GM23338 (cell line): ENCODE data around the gene HIVEP3. TPM values are rescaled to one million over a fixed set of nuclear protein-coding genes. Genes with fewer than 3 reads are reported as not detected.
"Not testable (repeated sequence)": the region's sequence is repeated elsewhere in the genome, so short reads cannot be mapped to it uniquely, and the experiment has no call there.

Experiments used
- ATAC-seq: fragments of 200-7000 bp; cut with Tn5 transposase; 3 replicates; pipeline ENCODE4 v1.9.1; 2020
- DNase-seq: peaks from one replicate; pipeline ENCODE4 v3.0.0-alpha.2; 2015; ENCODE audit warnings: low spot score
- H2AFZ ChIP-seq: fragments of 200-600 bp; sonication (generic); 2 replicates; pipeline ENCODE4 v1.8.0; 2016; ENCODE audit warnings: antibody characterized with exemption, mild to moderate bottlenecking, moderate library complexity
- H3F3A ChIP-seq: fragments of 200-600 bp; sonication (generic); replicated peaks from 2 replicates; pipeline ENCODE4 v1.8.0; 2017; ENCODE audit warnings: antibody characterized with exemption, mixed run types, low read depth
- H3K27ac ChIP-seq: fragments of 200-600 bp; sonication (generic); 2 replicates; pipeline ENCODE4 v1.6.1; 2016; ENCODE audit warnings: low read depth
- H3K27me3 ChIP-seq: fragments of 200-600 bp; sonication (generic); 2 replicates; pipeline ENCODE4 v1.8.0; 2016; ENCODE audit warnings: mild to moderate bottlenecking, mixed run types, moderate library complexity; ENCODE audit not compliant: insufficient read depth
- H3K36me3 ChIP-seq: fragments of 200-600 bp; sonication (generic); 2 replicates; pipeline ENCODE4 v1.8.0; 2016; ENCODE audit warnings: mild to moderate bottlenecking; ENCODE audit not compliant: insufficient read depth
- H3K4me1 ChIP-seq: fragments of 200-600 bp; sonication (generic); 2 replicates; pipeline ENCODE4 v1.8.0; 2016; ENCODE audit warnings: mild to moderate bottlenecking, moderate library complexity; ENCODE audit not compliant: insufficient read depth
- H3K4me2 ChIP-seq: fragments of 200-600 bp; sonication (generic); 2 replicates; pipeline ENCODE4 v1.7.1; 2017; ENCODE audit warnings: mixed run types
- H3K4me3 ChIP-seq: fragments of 200-600 bp; sonication (generic); 2 replicates; pipeline ENCODE4 v1.6.1; 2016; ENCODE audit warnings: mixed run types
- H3K79me2 ChIP-seq: fragments of 200-600 bp; sonication (generic); replicated peaks from 2 replicates; pipeline ENCODE4 v1.8.0; 2017; ENCODE audit warnings: mild to moderate bottlenecking; ENCODE audit not compliant: insufficient read depth
- H3K9me2 ChIP-seq: fragments of 200-600 bp; sonication (generic); 2 replicates; pipeline ENCODE4 v1.8.0; 2017; ENCODE audit not compliant: insufficient read depth
- H4K20me1 ChIP-seq: fragments of 200-600 bp; sonication (generic); replicated peaks from 2 replicates; pipeline ENCODE4 v1.8.0; 2017; ENCODE audit warnings: mild to moderate bottlenecking; ENCODE audit not compliant: insufficient read depth
- H3K27ac Mint-ChIP-seq: 2 replicates; pipeline ENCODE4 v1.8.0; 2020; ENCODE audit warnings: inconsistent platforms, mild to moderate bottlenecking, moderate library complexity, mixed read lengths
- H3K27me3 Mint-ChIP-seq: 3 replicates; pipeline ENCODE4 v1.8.0; 2022; ENCODE audit warnings: low read depth, mild to moderate bottlenecking, moderate library complexity, mixed read lengths, inconsistent platforms; ENCODE audit not compliant: insufficient read depth, poor library complexity
- H3K36me3 Mint-ChIP-seq: 3 replicates; pipeline ENCODE4 v1.8.0; 2021; ENCODE audit warnings: low read depth, mild to moderate bottlenecking, inconsistent platforms, moderate library complexity, mixed read lengths
- H3K4me1 Mint-ChIP-seq: 3 replicates; pipeline ENCODE4 v1.8.0; 2020; ENCODE audit warnings: mild to moderate bottlenecking, inconsistent platforms, mixed read lengths
- H3K4me3 Mint-ChIP-seq: 3 replicates; pipeline ENCODE4 v1.8.0; 2021; ENCODE audit warnings: moderate library complexity, mild to moderate bottlenecking, inconsistent platforms, mixed read lengths
- H3K9me3 Mint-ChIP-seq: 3 replicates; pipeline ENCODE4 v1.8.0; 2020; ENCODE audit warnings: moderate library complexity, mild to moderate bottlenecking, inconsistent platforms, mixed read lengths
- ETS1 ChIP-seq: IDR thresholded peaks from 2 replicates; pipeline ENCODE4 v1.6.1; 2016; ENCODE audit warnings: antibody characterized with exemption
- EZH2 ChIP-seq: fragments of 200-600 bp; sonication (generic); IDR thresholded peaks from one replicate; pipeline ENCODE4 v1.8.0; 2017; ENCODE audit warnings: antibody characterized with exemption, mild to moderate bottlenecking, low read depth; ENCODE audit not compliant: unreplicated experiment
- EZH2phosphoT487 ChIP-seq: fragments of 200-600 bp; sonication (generic); IDR thresholded peaks from one replicate; pipeline ENCODE4 v1.8.1; 2018; ENCODE audit warnings: antibody characterized with exemption; ENCODE audit not compliant: unreplicated experiment
- NANOG ChIP-seq: IDR thresholded peaks from 2 replicates; pipeline ENCODE4 v1.6.1; 2016; ENCODE audit warnings: antibody characterized with exemption, borderline replicate concordance
- POLR2AphosphoS5 ChIP-seq: IDR thresholded peaks from 2 replicates; pipeline ENCODE4 v1.6.1; 2016; ENCODE audit warnings: antibody characterized with exemption, low read depth
- STAT1 ChIP-seq: IDR thresholded peaks from one replicate; pipeline ENCODE4 v1.6.1; 2016; ENCODE audit warnings: antibody characterized with exemption; ENCODE audit not compliant: unreplicated experiment
- ZNF114 ChIP-seq: fragments of 250-450 bp; sonication (Bioruptor Pico); IDR thresholded peaks from 2 replicates; pipeline ENCODE4 v1.5.0; 2020; ENCODE audit warnings: mild to moderate bottlenecking, moderate library complexity
- ZNF331 ChIP-seq: fragments of 250-450 bp; sonication (Bioruptor Pico); IDR thresholded peaks from 2 replicates; pipeline ENCODE4 v1.5.0; 2020; ENCODE audit warnings: low read depth, mild to moderate bottlenecking, moderate library complexity
- polyA plus RNA-seq: library from polyadenylated mRNA; unstranded; fragments of >200 nt; fragmentation: Nextera tagmentation; extraction: Ambion mirVana; gene quantifications from 2 replicates; pipeline ENCODE4 v1.2.1, GENCODE V29; 2016
- total RNA-seq: library from RNA; depleted of rRNA; stranded (reverse); fragments of >200 nt; shearing (Covaris generic); gene quantifications from 2 replicates; pipeline ENCODE4 v1.2.3, GENCODE V29; 2014
- TF ChIP-seq, protein P1 (sequence below): fragments of 250-450 bp; sonication (Bioruptor Pico); IDR thresholded peaks from 2 replicates; pipeline ENCODE4 v1.5.0; 2020; ENCODE audit warnings: mild to moderate bottlenecking, moderate library complexity

HIVEP3 gene
- total and polyA plus RNA-seq, 2 experiments from 2014 or later: 0.14 to 0.24 TPM

- TF ChIP-seq, protein P1, sequence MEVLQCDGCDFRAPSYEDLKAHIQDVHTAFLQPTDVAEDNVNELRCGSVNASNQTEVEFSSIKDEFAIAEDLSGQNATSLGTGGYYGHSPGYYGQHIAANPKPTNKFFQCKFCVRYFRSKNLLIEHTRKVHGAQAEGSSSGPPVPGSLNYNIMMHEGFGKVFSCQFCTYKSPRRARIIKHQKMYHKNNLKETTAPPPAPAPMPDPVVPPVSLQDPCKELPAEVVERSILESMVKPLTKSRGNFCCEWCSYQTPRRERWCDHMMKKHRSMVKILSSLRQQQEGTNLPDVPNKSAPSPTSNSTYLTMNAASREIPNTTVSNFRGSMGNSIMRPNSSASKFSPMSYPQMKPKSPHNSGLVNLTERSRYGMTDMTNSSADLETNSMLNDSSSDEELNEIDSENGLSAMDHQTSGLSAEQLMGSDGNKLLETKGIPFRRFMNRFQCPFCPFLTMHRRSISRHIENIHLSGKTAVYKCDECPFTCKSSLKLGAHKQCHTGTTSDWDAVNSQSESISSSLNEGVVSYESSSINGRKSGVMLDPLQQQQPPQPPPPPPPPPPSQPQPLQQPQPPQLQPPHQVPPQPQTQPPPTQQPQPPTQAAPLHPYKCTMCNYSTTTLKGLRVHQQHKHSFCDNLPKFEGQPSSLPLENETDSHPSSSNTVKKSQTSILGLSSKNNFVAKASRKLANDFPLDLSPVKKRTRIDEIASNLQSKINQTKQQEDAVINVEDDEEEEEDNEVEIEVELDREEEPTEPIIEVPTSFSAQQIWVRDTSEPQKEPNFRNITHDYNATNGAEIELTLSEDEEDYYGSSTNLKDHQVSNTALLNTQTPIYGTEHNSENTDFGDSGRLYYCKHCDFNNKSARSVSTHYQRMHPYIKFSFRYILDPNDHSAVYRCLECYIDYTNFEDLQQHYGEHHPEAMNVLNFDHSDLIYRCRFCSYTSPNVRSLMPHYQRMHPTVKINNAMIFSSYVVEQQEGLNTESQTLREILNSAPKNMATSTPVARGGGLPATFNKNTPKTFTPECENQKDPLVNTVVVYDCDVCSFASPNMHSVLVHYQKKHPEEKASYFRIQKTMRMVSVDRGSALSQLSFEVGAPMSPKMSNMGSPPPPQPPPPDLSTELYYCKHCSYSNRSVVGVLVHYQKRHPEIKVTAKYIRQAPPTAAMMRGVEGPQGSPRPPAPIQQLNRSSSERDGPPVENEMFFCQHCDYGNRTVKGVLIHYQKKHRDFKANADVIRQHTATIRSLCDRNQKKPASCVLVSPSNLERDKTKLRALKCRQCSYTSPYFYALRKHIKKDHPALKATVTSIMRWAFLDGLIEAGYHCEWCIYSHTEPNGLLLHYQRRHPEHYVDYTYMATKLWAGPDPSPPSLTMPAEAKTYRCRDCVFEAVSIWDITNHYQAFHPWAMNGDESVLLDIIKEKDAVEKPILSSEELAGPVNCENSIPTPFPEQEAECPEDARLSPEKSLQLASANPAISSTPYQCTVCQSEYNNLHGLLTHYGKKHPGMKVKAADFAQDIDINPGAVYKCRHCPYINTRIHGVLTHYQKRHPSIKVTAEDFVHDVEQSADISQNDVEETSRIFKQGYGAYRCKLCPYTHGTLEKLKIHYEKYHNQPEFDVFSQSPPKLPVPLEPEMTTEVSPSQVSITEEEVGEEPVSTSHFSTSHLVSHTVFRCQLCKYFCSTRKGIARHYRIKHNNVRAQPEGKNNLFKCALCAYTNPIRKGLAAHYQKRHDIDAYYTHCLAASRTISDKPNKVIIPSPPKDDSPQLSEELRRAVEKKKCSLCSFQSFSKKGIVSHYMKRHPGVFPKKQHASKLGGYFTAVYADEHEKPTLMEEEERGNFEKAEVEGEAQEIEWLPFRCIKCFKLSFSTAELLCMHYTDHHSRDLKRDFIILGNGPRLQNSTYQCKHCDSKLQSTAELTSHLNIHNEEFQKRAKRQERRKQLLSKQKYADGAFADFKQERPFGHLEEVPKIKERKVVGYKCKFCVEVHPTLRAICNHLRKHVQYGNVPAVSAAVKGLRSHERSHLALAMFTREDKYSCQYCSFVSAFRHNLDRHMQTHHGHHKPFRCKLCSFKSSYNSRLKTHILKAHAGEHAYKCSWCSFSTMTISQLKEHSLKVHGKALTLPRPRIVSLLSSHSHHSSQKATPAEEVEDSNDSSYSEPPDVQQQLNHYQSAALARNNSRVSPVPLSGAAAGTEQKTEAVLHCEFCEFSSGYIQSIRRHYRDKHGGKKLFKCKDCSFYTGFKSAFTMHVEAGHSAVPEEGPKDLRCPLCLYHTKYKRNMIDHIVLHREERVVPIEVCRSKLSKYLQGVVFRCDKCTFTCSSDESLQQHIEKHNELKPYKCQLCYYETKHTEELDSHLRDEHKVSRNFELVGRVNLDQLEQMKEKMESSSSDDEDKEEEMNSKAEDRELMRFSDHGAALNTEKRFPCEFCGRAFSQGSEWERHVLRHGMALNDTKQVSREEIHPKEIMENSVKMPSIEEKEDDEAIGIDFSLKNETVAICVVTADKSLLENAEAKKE: no peak
- TF ChIP-seq EZH2: no peak
- TF ChIP-seq NANOG: no peak
- no peak for TF ChIP-seq ZNF114 (CRISPR knock-in tag)
- no peak for TF ChIP-seq EZH2phosphoT487
- TF ChIP-seq ZNF331 (CRISPR knock-in tag): no peak
- no peak for TF ChIP-seq STAT1
- no peak for TF ChIP-seq POLR2AphosphoS5
Observed at GRCh38 chr1:41925712-41926111, 7.0 kb upstream of the HIVEP3 start (continued).

GRCh38 chr1:41924911-41925310 is 6.2 kb upstream of the HIVEP3 start:
- H3K27ac Mint-ChIP-seq: no peak overlapping the region
- Histone ChIP-seq H3K9me2 (no peaks in the 10 kb centered on the region), H3K27me3 (no peaks in the 10 kb centered on the region; the same call in 1 of the 2 replicates), H3K27ac (no peak overlapping the region), H2AFZ (no peak overlapping the region), H3K4me3 (no peak overlapping the region), H3K4me2 (no peak overlapping the region), H4K20me1 (no peaks in the 10 kb centered on the region), H3K36me3 (no peaks in the 10 kb centered on the region), H3F3A (no peaks in the 10 kb centered on the region), H3K4me1 (peaks cover 5% of the 10 kb centered on the region; the same call in 1 of the 2 replicates), H3K79me2 (no peaks in the 10 kb centered on the region)
- ATAC-seq: no peak
- H3K9me3 Mint-ChIP-seq: peaks cover 6% of the 10 kb centered on the region; the same call in 2 of the 3 replicates
- DNase-seq: no peak
- peaks cover 7% of the 10 kb centered on the region for H3K27me3 Mint-ChIP-seq
- H3K4me1 Mint-ChIP-seq: peaks cover 4% of the 10 kb centered on the region; the same call in 2 of the 3 replicates
- TF ChIP-seq EZH2: no peak
- TF ChIP-seq NANOG: no peak
- no peak for TF ChIP-seq ETS1
- H3K4me3 Mint-ChIP-seq: no peak overlapping the region
- no peaks in the 10 kb centered on the region for H3K36me3 Mint-ChIP-seq

GRCh38 chr1:41921271-41921670 is 2.5 kb upstream of the HIVEP3 start:
- ATAC-seq, H3K9me2 ChIP-seq, H3K79me2 ChIP-seq, H3K27ac ChIP-seq, H3F3A ChIP-seq, DNase-seq, H2AFZ ChIP-seq, H3K4me2 ChIP-seq, H4K20me1 ChIP-seq, H3K36me3 ChIP-seq, H3K27ac Mint-ChIP-seq, H3K4me3 Mint-ChIP-seq, H3K36me3 Mint-ChIP-seq, H3K9me3 Mint-ChIP-seq, H3K4me3 ChIP-seq: not testable (repeated sequence)
- Mint-ChIP-seq H3K4me1 (peaks cover 28% of the 10 kb centered on the region), H3K27me3 (peaks cover 37% of the 10 kb centered on the region)
- Histone ChIP-seq H3K27me3 (peaks cover 34% of the 10 kb centered on the region), H3K4me1 (peaks cover 28% of the 10 kb centered on the region)
